ENCODE data around the gene CALML3. TPM values are rescaled to one million over a fixed set of nuclear protein-coding genes. Genes with fewer than 3 reads are reported as not detected.

The CALML3 gene
- total and polyA plus RNA-seq, 10 of the 15 experiments (the other 5 are each of a cell fraction or from before 2014, with no cell fraction given) = not detected

DNA sequence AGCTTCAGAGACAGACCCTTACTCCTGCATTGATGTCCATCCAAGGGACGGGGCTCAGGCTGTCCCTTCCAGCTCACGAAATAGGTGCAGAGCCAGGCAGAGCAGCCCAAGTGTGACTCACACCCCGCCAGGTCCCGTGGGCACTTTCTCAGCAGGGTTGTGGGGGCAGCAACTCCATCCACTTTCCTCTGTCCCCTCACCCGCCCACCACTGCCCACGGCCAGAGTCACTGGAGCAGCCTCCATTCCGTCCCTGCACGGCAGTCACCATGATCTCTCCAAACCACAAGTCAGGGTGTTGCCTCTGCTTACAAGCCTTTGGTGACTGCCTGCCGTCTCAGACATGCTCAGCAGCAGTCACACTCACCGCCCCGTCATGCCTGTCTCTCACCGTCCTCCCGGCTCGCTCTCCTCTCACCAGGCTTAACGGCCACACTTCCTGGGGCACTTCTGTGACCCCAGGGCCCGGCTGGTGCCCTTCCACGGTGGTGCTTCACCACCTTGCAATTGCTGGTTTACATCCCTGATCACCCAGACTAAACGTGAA is 39.3 kb downstream of the CALML3 start:
- ChIA-PET POLR2A (no interaction called here), CTCF (no interaction called here), SMC1A (ENCODE audit: uncharacterized antibody, unreplicated experiment) (no interaction called here), RAD21 (ENCODE audit: unreplicated experiment) (no interaction called here)
- Histone ChIP-seq H3K4me3 (no peak overlapping the region), H3K27me3 (replicated peaks in 1 of 2; ENCODE audit: control insufficient read depth in 2 of 2, insufficient read depth in 2 of 2, low read length in 1 of 2) (peaks cover 8 to 10% of the 10 kb centered on the region in 2 experiments), H3K27ac (ENCODE audit: control insufficient read depth, insufficient read depth) (no peak overlapping the region), H3K36me3 (ENCODE audit: control insufficient read depth in 2 of 2, insufficient read depth in 2 of 2, low read length in 1 of 2) (no peaks in the 10 kb centered on the region), H2AFZ (ENCODE audit: control insufficient read depth, low read depth, low read length) (no peak overlapping the region), H3K9ac (ENCODE audit: control insufficient read depth, insufficient read depth, low read length) (no peak overlapping the region), H3K4me2 (ENCODE audit: control insufficient read depth, insufficient read depth) (no peak overlapping the region), H4K20me1 (ENCODE audit: control insufficient read depth, insufficient read depth) (no peaks in the 10 kb centered on the region), H3K4me1 (ENCODE audit: control insufficient read depth, insufficient read depth, low read length) (no peaks in the 10 kb centered on the region), H3K79me2 (ENCODE audit: control insufficient read depth, insufficient read depth, low read length) (no peaks in the 10 kb centered on the region), H3K9me3 (replicated peaks; ENCODE audit: control insufficient read depth, insufficient read depth, low read length) (no peaks in the 10 kb centered on the region)
- ATAC-seq (no peak), FAIRE-seq (no peak), DNase-seq (ENCODE audit: low read depth, low spot score) (no peak)
- in situ Hi-C loops (cut with MboI) (no loop called here), intact Hi-C loops (cut with micrococcal nuclease; ENCODE audit: unreplicated experiment) (no loop called here)
- TF ChIP-seq TCF7 (IDR thresholded peaks at IDR 0.05; ENCODE audit: borderline replicate concordance) = no peak
- no peak for TF ChIP-seq CEBPB (IDR thresholded peaks at IDR 0.05; ENCODE audit: borderline replicate concordance in 1 of 2, low read depth in 2 of 2, low read length in 2 of 2)
- TF ChIP-seq RBBP5 (conservative IDR thresholded peaks at IDR 0.05) = no peak
- TF ChIP-seq, protein P1, sequence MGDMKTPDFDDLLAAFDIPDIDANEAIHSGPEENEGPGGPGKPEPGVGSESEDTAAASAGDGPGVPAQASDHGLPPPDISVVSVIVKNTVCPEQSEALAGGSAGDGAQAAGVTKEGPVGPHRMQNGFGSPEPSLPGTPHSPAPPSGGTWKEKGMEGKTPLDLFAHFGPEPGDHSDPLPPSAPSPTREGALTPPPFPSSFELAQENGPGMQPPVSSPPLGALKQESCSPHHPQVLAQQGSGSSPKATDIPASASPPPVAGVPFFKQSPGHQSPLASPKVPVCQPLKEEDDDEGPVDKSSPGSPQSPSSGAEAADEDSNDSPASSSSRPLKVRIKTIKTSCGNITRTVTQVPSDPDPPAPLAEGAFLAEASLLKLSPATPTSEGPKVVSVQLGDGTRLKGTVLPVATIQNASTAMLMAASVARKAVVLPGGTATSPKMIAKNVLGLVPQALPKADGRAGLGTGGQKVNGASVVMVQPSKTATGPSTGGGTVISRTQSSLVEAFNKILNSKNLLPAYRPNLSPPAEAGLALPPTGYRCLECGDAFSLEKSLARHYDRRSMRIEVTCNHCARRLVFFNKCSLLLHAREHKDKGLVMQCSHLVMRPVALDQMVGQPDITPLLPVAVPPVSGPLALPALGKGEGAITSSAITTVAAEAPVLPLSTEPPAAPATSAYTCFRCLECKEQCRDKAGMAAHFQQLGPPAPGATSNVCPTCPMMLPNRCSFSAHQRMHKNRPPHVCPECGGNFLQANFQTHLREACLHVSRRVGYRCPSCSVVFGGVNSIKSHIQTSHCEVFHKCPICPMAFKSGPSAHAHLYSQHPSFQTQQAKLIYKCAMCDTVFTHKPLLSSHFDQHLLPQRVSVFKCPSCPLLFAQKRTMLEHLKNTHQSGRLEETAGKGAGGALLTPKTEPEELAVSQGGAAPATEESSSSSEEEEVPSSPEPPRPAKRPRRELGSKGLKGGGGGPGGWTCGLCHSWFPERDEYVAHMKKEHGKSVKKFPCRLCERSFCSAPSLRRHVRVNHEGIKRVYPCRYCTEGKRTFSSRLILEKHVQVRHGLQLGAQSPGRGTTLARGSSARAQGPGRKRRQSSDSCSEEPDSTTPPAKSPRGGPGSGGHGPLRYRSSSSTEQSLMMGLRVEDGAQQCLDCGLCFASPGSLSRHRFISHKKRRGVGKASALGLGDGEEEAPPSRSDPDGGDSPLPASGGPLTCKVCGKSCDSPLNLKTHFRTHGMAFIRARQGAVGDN (IDR thresholded peaks at IDR 0.05) = no peak
- TF ChIP-seq NR2C1 (IDR thresholded peaks at IDR 0.05) = no peak
- TF ChIP-seq, protein P2, sequence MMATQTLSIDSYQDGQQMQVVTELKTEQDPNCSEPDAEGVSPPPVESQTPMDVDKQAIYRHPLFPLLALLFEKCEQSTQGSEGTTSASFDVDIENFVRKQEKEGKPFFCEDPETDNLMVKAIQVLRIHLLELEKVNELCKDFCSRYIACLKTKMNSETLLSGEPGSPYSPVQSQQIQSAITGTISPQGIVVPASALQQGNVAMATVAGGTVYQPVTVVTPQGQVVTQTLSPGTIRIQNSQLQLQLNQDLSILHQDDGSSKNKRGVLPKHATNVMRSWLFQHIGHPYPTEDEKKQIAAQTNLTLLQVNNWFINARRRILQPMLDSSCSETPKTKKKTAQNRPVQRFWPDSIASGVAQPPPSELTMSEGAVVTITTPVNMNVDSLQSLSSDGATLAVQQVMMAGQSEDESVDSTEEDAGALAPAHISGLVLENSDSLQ (IDR thresholded peaks at IDR 0.05) = no peak
- no peak for TF ChIP-seq BACH1 (IDR thresholded peaks at IDR 0.05; ENCODE audit: borderline replicate concordance)
- WGBS (ENCODE audit: insufficient coverage, insufficient replicate concordance, low lambda C conversion rate, missing lambda C conversion rate) = 11% methylated on average over 18 of the region's 18 CpGs
- no TSS peak for BruUV-seq (replicated peaks)

Data from GM12878 (cell line).